HG02840 (cell line): ENCODE data around the gene ERCC5.

Experiments
- ATAC-seq: cut with Tn5 transposase; IDR thresholded peaks from one replicate; pipeline ENCODE4 v1.9.1; 2021; ENCODE audit warnings: mild to moderate bottlenecking, moderate library complexity, moderate number of reproducible peaks; ENCODE audit not compliant: unreplicated experiment, low FRiP score

Gene ERCC5

GRCh38 chr13:102838982-102839381 is 6.8 kb upstream of the ERCC5 start:
- no peak for ATAC-seq

- ATAC-seq = no peak
Measured at GRCh38 chr13:102839462-102839861, 6.4 kb upstream of the ERCC5 start.

GRCh38 chr13:102845289-102845629 is 573 bp upstream of the ERCC5 start:
- ATAC-seq = peak; percentile 14

- peak; percentile 31 for ATAC-seq
Measured at GRCh38 chr13:102846261-102847015, 606 bp downstream of the ERCC5 start.

- no peak for ATAC-seq
Measured at GRCh38 chr13:102847272-102848234, 1.7 kb downstream of the ERCC5 start.

- no peak for ATAC-seq
Measured at GRCh38 chr13:102848956-102849355, 3.1 kb downstream of the ERCC5 start.

GRCh38 chr13:102852556-102852955 is 6.7 kb downstream of the ERCC5 start:
- ATAC-seq = no peak

GRCh38 chr13:102854675-102855074 is 8.8 kb downstream of the ERCC5 start:
- no peak for ATAC-seq

GRCh38 chr13:102856557-102856956 is 10.7 kb downstream of the ERCC5 start:
- ATAC-seq = no peak

GRCh38 chr13:102862624-102863210 is 16.9 kb downstream of the ERCC5 start:
- no peak for ATAC-seq

- ATAC-seq = no peak
Measured at GRCh38 chr13:102863590-102863989, 17.8 kb downstream of the ERCC5 start.

GRCh38 chr13:102868366-102868936 is 22.6 kb downstream of the ERCC5 start:
- ATAC-seq = no peak

- ATAC-seq = peak; percentile 10
Measured at GRCh38 chr13:102869948-102870676, 24.3 kb downstream of the ERCC5 start.

GRCh38 chr13:102870677-102871415 is 25.0 kb downstream of the ERCC5 start:
- ATAC-seq = peak; percentile 55

GRCh38 chr13:102872131-102872530 is 26.3 kb downstream of the ERCC5 start:
- no peak for ATAC-seq

- no peak for ATAC-seq
Measured at GRCh38 chr13:102872531-102872930, 26.7 kb downstream of the ERCC5 start.

- ATAC-seq = peak; percentile 62
Measured at GRCh38 chr13:102873653-102874052, 27.8 kb downstream of the ERCC5 start.

- no peak for ATAC-seq
Measured at GRCh38 chr13:102875256-102875655, 29.4 kb downstream of the ERCC5 start.

- ATAC-seq = no peak
Measured at GRCh38 chr13:102877303-102877702, 31.5 kb downstream of the ERCC5 start.
